ENCODE measurements around the gene TBX1. TPM values are rescaled to one million over a fixed set of nuclear protein-coding genes. Genes with fewer than 3 reads are reported as not detected.

The TBX1 gene
- total RNA-seq, 1 experiment from 2014 or later, result 5.3 TPM

- Mint-ChIP-seq H3K9me3 (ENCODE audit: unreplicated experiment) (no peaks in the 10 kb centered on the region), H3K4me3 (ENCODE audit: unreplicated experiment) (no peak overlapping the region), H3K27ac (ENCODE audit: unreplicated experiment) (no peak overlapping the region), H3K4me1 (ENCODE audit: low read depth, unreplicated experiment) (no peaks in the 10 kb centered on the region), H3K36me3 (ENCODE audit: insufficient read depth, unreplicated experiment) (peaks cover 4% of the 10 kb centered on the region), H3K27me3 (ENCODE audit: insufficient read depth, unreplicated experiment) (peaks cover 23% of the 10 kb centered on the region)
- no peak overlapping the region for H3K4me3 ChIP-seq (ENCODE audit: low read depth, low read length)
- DNase-seq, result no peak
- no TSS peak for BruUV-seq (replicated peaks)
- no peaks in the 10 kb centered on the region for H3K36me3 ChIP-seq (ENCODE audit: control insufficient read depth, insufficient read depth, low read length)
- CTCF ChIA-PET, result no interaction called here
- H3K4me1 ChIP-seq, result peaks cover 13% of the 10 kb centered on the region
- H3K27me3 ChIP-seq (replicated peaks; ENCODE audit: control insufficient read depth, insufficient read depth, low read length), result no peaks in the 10 kb centered on the region; the same call in 1 of the 2 replicates
- TF ChIP-seq CTCF (IDR thresholded peaks at IDR 0.05; ENCODE audit: insufficient read depth in 1 of 2, low read depth in 1 of 2, low read length in 1 of 2, severe bottlenecking in 1 of 2, unreplicated experiment in 1 of 2), result no peak
- intact Hi-C loops (cut with micrococcal nuclease; ENCODE audit: unreplicated experiment), result no loop called here
- POLR2A ChIA-PET, result no interaction called here
- H3K9me3 ChIP-seq, result no peaks in the 10 kb centered on the region
These were observed 32.3 kb upstream of the TBX1 start for GRCh38 chr22:19728271-19728670.

- no peak for TF ChIP-seq CTCF (IDR thresholded peaks at IDR 0.05; ENCODE audit: insufficient read depth in 1 of 2, low read depth in 1 of 2, low read length in 1 of 2, severe bottlenecking in 1 of 2, unreplicated experiment in 1 of 2)
- no peak overlapping the region for H3K4me3 ChIP-seq (ENCODE audit: low read depth, low read length)
- H3K4me1 ChIP-seq, result peaks cover 13% of the 10 kb centered on the region
- H3K27me3 ChIP-seq (replicated peaks; ENCODE audit: control insufficient read depth, insufficient read depth, low read length), result no peaks in the 10 kb centered on the region; the same call in 1 of the 2 replicates
- H3K9me3 Mint-ChIP-seq (ENCODE audit: unreplicated experiment), result no peaks in the 10 kb centered on the region
- H3K36me3 ChIP-seq (ENCODE audit: control insufficient read depth, insufficient read depth, low read length), result no peaks in the 10 kb centered on the region
- ChIA-PET POLR2A (no interaction called here), CTCF (no interaction called here)
- no TSS peak for BruUV-seq (replicated peaks)
- H3K27me3 Mint-ChIP-seq (ENCODE audit: insufficient read depth, unreplicated experiment), result peaks cover 23% of the 10 kb centered on the region
- intact Hi-C loops (cut with micrococcal nuclease; ENCODE audit: unreplicated experiment), result no loop called here
- H3K36me3 Mint-ChIP-seq (ENCODE audit: insufficient read depth, unreplicated experiment), result peaks cover 4% of the 10 kb centered on the region
- no peaks in the 10 kb centered on the region for H3K9me3 ChIP-seq
- no peak overlapping the region for H3K27ac Mint-ChIP-seq (ENCODE audit: unreplicated experiment)
- no peak overlapping the region for H3K4me3 Mint-ChIP-seq (ENCODE audit: unreplicated experiment)
- no peaks in the 10 kb centered on the region for H3K4me1 Mint-ChIP-seq (ENCODE audit: low read depth, unreplicated experiment)
- DNase-seq, result no peak
These were observed 31.7 kb upstream of the TBX1 start for GRCh38 chr22:19728836-19729235.

- no peak for TF ChIP-seq CTCF (IDR thresholded peaks at IDR 0.05; ENCODE audit: insufficient read depth in 1 of 2, low read depth in 1 of 2, low read length in 1 of 2, severe bottlenecking in 1 of 2, unreplicated experiment in 1 of 2)
- Histone ChIP-seq H3K9me3 (no peaks in the 10 kb centered on the region), H3K4me3 (ENCODE audit: low read depth, low read length) (no peak overlapping the region), H3K36me3 (ENCODE audit: control insufficient read depth, insufficient read depth, low read length) (no peaks in the 10 kb centered on the region), H3K4me1 (peaks cover 13% of the 10 kb centered on the region), H3K27me3 (replicated peaks; ENCODE audit: control insufficient read depth, insufficient read depth, low read length) (no peaks in the 10 kb centered on the region; the same call in 1 of the 2 replicates)
- intact Hi-C loops (cut with micrococcal nuclease; ENCODE audit: unreplicated experiment), result no loop called here
- peaks cover 23% of the 10 kb centered on the region for H3K27me3 Mint-ChIP-seq (ENCODE audit: insufficient read depth, unreplicated experiment)
- H3K36me3 Mint-ChIP-seq (ENCODE audit: insufficient read depth, unreplicated experiment), result peaks cover 4% of the 10 kb centered on the region
- CTCF ChIA-PET, result interaction anchor here (1.2 to 2.3 kb wide), 2 partner anchors 21 to 181 kb away, joined by 9 to 33 read pairs; no protein-coding TSS in a partner anchor
- POLR2A ChIA-PET, result no interaction called here
- H3K9me3 Mint-ChIP-seq (ENCODE audit: unreplicated experiment), result no peaks in the 10 kb centered on the region
- H3K4me3 Mint-ChIP-seq (ENCODE audit: unreplicated experiment), result no peak overlapping the region
- H3K4me1 Mint-ChIP-seq (ENCODE audit: low read depth, unreplicated experiment), result no peaks in the 10 kb centered on the region
- BruUV-seq (replicated peaks), result no TSS peak
- H3K27ac Mint-ChIP-seq (ENCODE audit: unreplicated experiment), result no peak overlapping the region
- no peak for DNase-seq
These were observed 31.1 kb upstream of the TBX1 start for GRCh38 chr22:19729507-19729906.

Data from Caco-2 (cell line).